Peyer's patch (tissue), 4 donors: ENCODE results near the gene SUGCT. TPM values are rescaled to one million over a fixed set of nuclear protein-coding genes. Genes with fewer than 3 reads are reported as not detected.

Source experiments
- DNase-seq, 3 donors: peaks; one replicate each; pipeline ENCODE4 v3.0.0-alpha.2; 2017 to 2019
- H3K27ac ChIP-seq, 4 donors: fragments of 200-600 bp; sonication (generic); one replicate each; pipeline ENCODE4 v1.5.1; 2016 to 2019
- H3K27me3 ChIP-seq, 2 donors: fragments of 200-600 bp; sonication (generic); one replicate each; pipeline ENCODE4 v1.5.1; 2019
- H3K36me3 ChIP-seq, 3 donors: fragments of 200-600 bp; sonication (generic); one replicate each; pipeline ENCODE4 v1.5.1; 2016 to 2019
- H3K4me1 ChIP-seq, 4 donors: fragments of 200-600 bp; sonication (generic); one replicate each; pipeline ENCODE4 v1.5.1; 2016 to 2019
- H3K4me3 ChIP-seq, 4 donors: fragments of 200-600 bp; sonication (generic); 1 replicate in 3 of 4; 2 replicates in 1 of 4; pipeline ENCODE4 v1.5.1; 2016 to 2019; ENCODE audit warnings: mild to moderate bottlenecking in 1 of 4
- H3K9me3 ChIP-seq, 4 donors: fragments of 200-600 bp; sonication (generic); one replicate each; pipeline ENCODE4 v1.5.1; 2016 to 2019; ENCODE audit warnings: mild to moderate bottlenecking in 1 of 4
- POLR2A ChIP-seq, 2 donors: fragments of 450-650 bp; IDR thresholded peaks; one replicate each; pipeline ENCODE4 v1.5.1; 2017; ENCODE audit warnings: antibody characterized with exemption in 2 of 2, mild to moderate bottlenecking in 2 of 2, moderate library complexity in 2 of 2
- total RNA-seq, 4 donors: library from RNA; depleted of rRNA; stranded (reverse); fragments of >200 nt; gene quantifications; one replicate each; pipeline ENCODE4 v1.1.0, GENCODE V29; 2016
- TF ChIP-seq, protein P1 (sequence below), 6 experiments: fragments of 450-650 bp in 4 of 6; fragments of 200-600 bp in 2 of 6; sonication (generic) in 1 of 6; IDR thresholded peaks; one replicate each; pipeline ENCODE4 v1.5.1; 2017 to 2019; ENCODE audit warnings: antibody characterized with exemption in 6 of 6, mild to moderate bottlenecking in 3 of 6, moderate library complexity in 1 of 6

The SUGCT gene
- total RNA-seq, 4 donors from 2014 or later, result 6.4 to 8.9 (median 8.3) TPM; not detected in 1

GRCh38 chr7:40350100-40350499, 215.3 kb downstream of the SUGCT start:
- no peaks in the 10 kb centered on the region for H3K9me3 ChIP-seq
- no peak overlapping the region for H3K4me3 ChIP-seq
- TF ChIP-seq POLR2A (IDR thresholded peaks at IDR 0.05), result no peak
- TF ChIP-seq, protein P1, sequence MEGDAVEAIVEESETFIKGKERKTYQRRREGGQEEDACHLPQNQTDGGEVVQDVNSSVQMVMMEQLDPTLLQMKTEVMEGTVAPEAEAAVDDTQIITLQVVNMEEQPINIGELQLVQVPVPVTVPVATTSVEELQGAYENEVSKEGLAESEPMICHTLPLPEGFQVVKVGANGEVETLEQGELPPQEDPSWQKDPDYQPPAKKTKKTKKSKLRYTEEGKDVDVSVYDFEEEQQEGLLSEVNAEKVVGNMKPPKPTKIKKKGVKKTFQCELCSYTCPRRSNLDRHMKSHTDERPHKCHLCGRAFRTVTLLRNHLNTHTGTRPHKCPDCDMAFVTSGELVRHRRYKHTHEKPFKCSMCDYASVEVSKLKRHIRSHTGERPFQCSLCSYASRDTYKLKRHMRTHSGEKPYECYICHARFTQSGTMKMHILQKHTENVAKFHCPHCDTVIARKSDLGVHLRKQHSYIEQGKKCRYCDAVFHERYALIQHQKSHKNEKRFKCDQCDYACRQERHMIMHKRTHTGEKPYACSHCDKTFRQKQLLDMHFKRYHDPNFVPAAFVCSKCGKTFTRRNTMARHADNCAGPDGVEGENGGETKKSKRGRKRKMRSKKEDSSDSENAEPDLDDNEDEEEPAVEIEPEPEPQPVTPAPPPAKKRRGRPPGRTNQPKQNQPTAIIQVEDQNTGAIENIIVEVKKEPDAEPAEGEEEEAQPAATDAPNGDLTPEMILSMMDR (IDR thresholded peaks at IDR 0.05), result no peak

GRCh38 chr7:40354711-40355110, 219.9 kb downstream of the SUGCT start:
- Histone ChIP-seq H3K4me1 (no peaks in the 10 kb centered on the region), H3K36me3 (no peaks in the 10 kb centered on the region), H3K27ac (no peak overlapping the region), H3K4me3 (no peak overlapping the region), H3K27me3 (no peaks in the 10 kb centered on the region), H3K9me3 (no peaks in the 10 kb centered on the region)
- DNase-seq, result no peak
- TF ChIP-seq, protein P1 (IDR thresholded peaks at IDR 0.05), result no peak

More at GRCh38 chr7:40350100-40350499, 215.3 kb downstream of the SUGCT start:
- Histone ChIP-seq H3K27ac (no peak overlapping the region), H3K36me3 (no peaks in the 10 kb centered on the region), H3K27me3 (no peaks in the 10 kb centered on the region), H3K4me1 (no peaks in the 10 kb centered on the region)
- no peak for DNase-seq

- TF ChIP-seq, protein P1 (IDR thresholded peaks at IDR 0.05), result no peak
- no peak for TF ChIP-seq POLR2A (IDR thresholded peaks at IDR 0.05)
- H3K36me3 ChIP-seq, result no peaks in the 10 kb centered on the region
- no peak for DNase-seq
These were observed 221.5 kb downstream of the SUGCT start for GRCh38 chr7:40356312-40356711.

DNA sequence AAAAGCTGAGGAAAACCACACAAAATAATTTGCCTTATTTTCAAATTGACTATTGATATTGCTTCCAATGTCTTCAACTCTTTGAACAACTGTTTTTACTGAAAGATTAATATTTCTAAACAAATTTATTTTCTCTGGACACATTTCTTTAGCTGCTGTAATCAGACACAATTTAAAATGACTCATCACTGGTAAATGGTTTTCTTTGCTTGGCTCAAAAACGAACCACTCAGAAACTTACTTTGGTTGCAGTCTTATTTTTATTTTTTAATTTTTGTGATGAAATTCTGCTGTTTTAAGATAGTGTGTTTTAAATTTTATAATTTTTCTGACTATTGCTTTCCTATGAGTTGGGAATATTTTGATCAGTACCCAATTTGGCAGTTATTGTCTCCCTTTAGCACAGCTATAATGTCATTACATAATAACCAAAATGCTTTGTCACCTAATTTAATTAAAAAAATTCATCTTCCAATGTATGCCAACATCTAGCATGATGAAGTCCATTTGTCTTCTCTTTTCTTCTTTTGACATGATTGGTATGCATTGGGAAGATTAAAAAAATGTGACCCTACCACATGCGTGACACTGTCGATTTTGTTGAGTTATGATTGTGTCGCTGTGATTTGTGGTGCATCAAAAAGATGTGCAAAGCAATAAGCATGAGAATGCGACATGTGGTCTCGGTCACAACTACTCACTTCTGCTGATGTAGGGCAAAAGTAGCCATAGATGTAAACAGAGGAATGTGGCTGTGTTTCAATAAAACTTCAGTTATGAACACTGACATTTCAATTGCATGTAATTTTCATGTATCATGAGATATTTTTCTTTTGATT, 222.3 kb downstream of the SUGCT start:
- Histone ChIP-seq H3K9me3 (no peaks in the 10 kb centered on the region), H3K27ac (no peak overlapping the region), H3K4me3 (no peak overlapping the region), H3K27me3 (no peaks in the 10 kb centered on the region), H3K36me3 (no peaks in the 10 kb centered on the region), H3K4me1 (no peaks in the 10 kb centered on the region)
- no peak for TF ChIP-seq POLR2A (IDR thresholded peaks at IDR 0.05)
- TF ChIP-seq, protein P1 (IDR thresholded peaks at IDR 0.05), result no peak
- no peak for DNase-seq

More at GRCh38 chr7:40356312-40356711, 221.5 kb downstream of the SUGCT start:
- Histone ChIP-seq H3K4me1 (no peaks in the 10 kb centered on the region), H3K4me3 (no peak overlapping the region), H3K27ac (no peak overlapping the region), H3K9me3 (no peaks in the 10 kb centered on the region), H3K27me3 (no peaks in the 10 kb centered on the region)

DNA sequence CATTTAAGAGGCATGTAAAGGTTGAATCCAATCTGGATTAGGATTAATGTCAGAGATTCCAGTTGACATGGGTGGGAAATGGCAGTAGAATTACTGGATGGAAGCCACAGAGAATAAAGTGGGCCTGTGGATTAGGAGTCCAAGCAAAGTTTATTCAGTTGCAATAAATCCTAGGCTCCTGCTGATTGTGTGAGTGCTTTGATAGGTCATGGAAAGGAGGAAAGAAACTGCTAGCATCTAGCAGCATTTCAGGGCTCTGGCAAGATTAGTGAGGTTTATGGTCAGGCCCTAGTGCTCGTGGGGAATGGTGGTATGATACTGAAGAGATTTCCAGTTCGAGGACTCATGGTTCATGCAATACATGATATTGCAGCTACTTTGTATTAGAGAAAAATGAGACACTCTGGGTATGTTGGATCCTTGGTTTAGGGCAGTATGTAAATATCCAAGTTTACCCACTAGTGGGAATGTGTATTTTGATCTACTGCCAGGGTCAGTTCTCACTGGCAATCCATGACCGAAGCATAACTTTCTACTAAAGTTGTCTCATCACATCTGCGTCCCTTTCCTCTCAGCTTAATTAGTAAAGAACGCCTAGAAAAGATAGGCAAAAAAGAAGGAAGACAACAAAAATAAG, 235.0 kb downstream of the SUGCT start:
- Histone ChIP-seq H3K4me1 (no peaks in the 10 kb centered on the region), H3K36me3 (no peaks in the 10 kb centered on the region), H3K9me3 (no peaks in the 10 kb centered on the region), H3K4me3 (no peak overlapping the region), H3K27me3 (no peaks in the 10 kb centered on the region), H3K27ac (no peak overlapping the region)
- DNase-seq, result no peak
- TF ChIP-seq, protein P1 (IDR thresholded peaks at IDR 0.05), result no peak
- TF ChIP-seq POLR2A (IDR thresholded peaks at IDR 0.05), result no peak
